HG03108 (cell line): ENCODE measurements around the gene EXOC3L4.

Source experiments
- ATAC-seq: cut with Tn5 transposase; IDR thresholded peaks from one replicate; pipeline ENCODE4 v1.9.1; 2021; ENCODE audit warnings: moderate library complexity; ENCODE audit not compliant: unreplicated experiment

Gene EXOC3L4

GRCh38 chr14:103129301-103130016, 34.9 kb downstream of the EXOC3L4 start:
- no peak for ATAC-seq

GRCh38 chr14:103130017-103130764, 35.7 kb downstream of the EXOC3L4 start:
- ATAC-seq, result no peak

- ATAC-seq, result no peak
These were observed 36.4 kb downstream of the EXOC3L4 start for GRCh38 chr14:103130965-103131364.

- ATAC-seq, result no peak
These were observed 37.1 kb downstream of the EXOC3L4 start for GRCh38 chr14:103131580-103131979.

GRCh38 chr14:103132381-103133209, 38.1 kb downstream of the EXOC3L4 start:
- ATAC-seq, result no peak

GRCh38 chr14:103133210-103134140, 39.0 kb downstream of the EXOC3L4 start:
- ATAC-seq, result no peak

- ATAC-seq, result no peak
These were observed 39.9 kb downstream of the EXOC3L4 start for GRCh38 chr14:103134405-103134804.

- no peak for ATAC-seq
These were observed 40.4 kb downstream of the EXOC3L4 start for GRCh38 chr14:103134919-103135318.

GRCh38 chr14:103135333-103136260, 41.1 kb downstream of the EXOC3L4 start:
- no peak for ATAC-seq

GRCh38 chr14:103136388-103137271, 42.1 kb downstream of the EXOC3L4 start:
- no peak for ATAC-seq

GRCh38 chr14:103137689-103138300, 43.3 kb downstream of the EXOC3L4 start:
- ATAC-seq, result no peak

- ATAC-seq, result no peak
These were observed 44.0 kb downstream of the EXOC3L4 start for GRCh38 chr14:103138301-103139131.

GRCh38 chr14:103139132-103140025, 44.9 kb downstream of the EXOC3L4 start:
- ATAC-seq, result no peak

- peak; percentile 65 for ATAC-seq
These were observed 46.0 kb downstream of the EXOC3L4 start for GRCh38 chr14:103140316-103141109.

- ATAC-seq, result peak; percentile 18
These were observed 46.7 kb downstream of the EXOC3L4 start for GRCh38 chr14:103141117-103141796.
